Measurements from ENCODE around the gene PHYHD1. TPM values are rescaled to one million over a fixed set of nuclear protein-coding genes. Genes with fewer than 3 reads are reported as not detected.

PHYHD1 gene
- total and polyA plus RNA-seq, 2 of the 4 experiments (the other 2 are of a cell fraction): 2.2 to 8.4 TPM

GRCh38 chr9:128894764-128895163 is 26.0 kb upstream of the PHYHD1 start:
- H4K20me1 ChIP-seq (ENCODE audit: insufficient read depth, low read length): peaks cover 7% of the 10 kb centered on the region
- dilution Hi-C loops (cut with HindIII; ENCODE audit: low sequenced_read_pairs, unreplicated experiment): no loop called here
- no peak overlapping the region for H3K4me2 ChIP-seq (ENCODE audit: low read depth, low read length)
- no peak overlapping the region for H3K9ac ChIP-seq (ENCODE audit: low read depth, low read length)
- DNase-seq (no peak), ATAC-seq (ENCODE audit: low read depth) (no peak)
- no peak overlapping the region for H2AK9ac ChIP-seq (replicated peaks; ENCODE audit: low read depth, low read length, poor library complexity)
- no peak overlapping the region for H2BK120ac ChIP-seq (ENCODE audit: low read depth, low read length)
- H3K4me3 ChIP-seq (ENCODE audit: insufficient read depth, low read depth, low read length): no peak overlapping the region
- no peak overlapping the region for H2BK20ac ChIP-seq (ENCODE audit: low read depth, low read length)
- H3K4me1 ChIP-seq (ENCODE audit: control insufficient read depth, insufficient read depth, low read length): peaks cover 21% of the 10 kb centered on the region
- no peak overlapping the region for H3K56ac ChIP-seq (ENCODE audit: extremely low read depth, insufficient read depth, low read length)
- H2BK15ac ChIP-seq (ENCODE audit: low read depth, low read length): no peak overlapping the region
- in situ Hi-C loops (cut with MboI; ENCODE audit: low sequenced_read_pairs): no loop called here
- H3K18ac ChIP-seq (ENCODE audit: low read depth, low read length): no peak overlapping the region
- no peak overlapping the region for H3K14ac ChIP-seq (replicated peaks; ENCODE audit: low read depth, low read length)
- H3K36me3 ChIP-seq (ENCODE audit: control insufficient read depth, insufficient read depth, low read length): peaks cover 40% of the 10 kb centered on the region
- H4K8ac ChIP-seq (ENCODE audit: low read depth in 2 of 2, low read length in 2 of 2): no peak overlapping the region
- H2AFZ ChIP-seq (replicated peaks; ENCODE audit: low read length, poor library complexity): no peak overlapping the region
- peaks cover 29% of the 10 kb centered on the region for H3K9me1 ChIP-seq (ENCODE audit: insufficient read depth, low read length)
- intact Hi-C loops (cut with micrococcal nuclease): no loop called here
- WGBS, 2 experiments (ENCODE audit: extremely low coverage in 2 of 2, insufficient read length in 1 of 2): no CpG with 5 or more reads among the region's 2 CpGs
- no peak overlapping the region for H3K23ac ChIP-seq (ENCODE audit: low read depth, low read length)
- POLR2A ChIA-PET (ENCODE audit: unreplicated experiment): no interaction called here
- no peak overlapping the region for H2AK5ac ChIP-seq (ENCODE audit: low read depth, low read length)
- H3K27ac ChIP-seq (ENCODE audit: insufficient read depth, low read length): no peak overlapping the region
- no peaks in the 10 kb centered on the region for H3K9me3 ChIP-seq (ENCODE audit: control insufficient read depth, insufficient read depth, low read length)
- TF ChIP-seq CHD1 (IDR thresholded peaks at IDR 0.05; ENCODE audit: low read depth, low read length): no peak
- no peak for TF ChIP-seq BHLHE40 (IDR thresholded peaks at IDR 0.05; ENCODE audit: low read depth, low read length)
- TF ChIP-seq CEBPB (IDR thresholded peaks at IDR 0.05; ENCODE audit: low read depth, low read length): no peak
- no peak for TF ChIP-seq RAD21 (IDR thresholded peaks at IDR 0.05; ENCODE audit: low read length)
- TF ChIP-seq CTCF (conservative IDR thresholded peaks at IDR 0.05; ENCODE audit: low read depth, low read length): no peak
- TF ChIP-seq USF2 (IDR thresholded peaks at IDR 0.05; ENCODE audit: low read depth, low read length): no peak
- no peak for TF ChIP-seq FOS (IDR thresholded peaks at IDR 0.05; ENCODE audit: low read depth, low read length)
- no peak for TF ChIP-seq ELK1 (IDR thresholded peaks at IDR 0.05; ENCODE audit: borderline replicate concordance, low read depth, low read length)
- TF ChIP-seq NFE2L2 (IDR thresholded peaks at IDR 0.05; ENCODE audit: low read depth, low read length): no peak
- TF ChIP-seq POLR2A (IDR thresholded peaks at IDR 0.05; ENCODE audit: low read depth, low read length): no peak
- no peak for TF ChIP-seq MAFK (IDR thresholded peaks at IDR 0.05; ENCODE audit: low read depth, low read length)
- TF ChIP-seq MXI1 (IDR thresholded peaks at IDR 0.05; ENCODE audit: borderline replicate concordance, low read depth, low read length): no peak
- no peak for TF ChIP-seq SMC3 (IDR thresholded peaks at IDR 0.05; ENCODE audit: low read depth, low read length)
- TF ChIP-seq MAZ (IDR thresholded peaks at IDR 0.05; ENCODE audit: borderline replicate concordance, low read depth, low read length): no peak
- H2BK5ac ChIP-seq (ENCODE audit: low read depth, low read length, poor library complexity, severe bottlenecking): no peak overlapping the region
- no TSS peak for BruUV-seq (replicated peaks)
- H4K5ac ChIP-seq (ENCODE audit: low read depth, low read length): no peak overlapping the region
- peaks cover 34 to 78% of the 10 kb centered on the region in 2 experiments for H3K79me1 ChIP-seq (ENCODE audit: low read depth in 1 of 2, low read length in 2 of 2)
- H4K91ac ChIP-seq (ENCODE audit: insufficient read depth, low read depth, low read length): no peak overlapping the region
- no peaks in the 10 kb centered on the region for H3K27me3 ChIP-seq (ENCODE audit: control insufficient read depth, insufficient read depth, low read length)
- no peak overlapping the region for H3K4ac ChIP-seq (ENCODE audit: low read depth, low read length)
- CTCF ChIA-PET: no interaction called here
